Cortex of kidney (tissue), 1 donor: ENCODE results near the gene CELA3A.
"Not testable (repeated sequence)": the region's sequence is repeated elsewhere in the genome, so short reads cannot be mapped to it uniquely, and the experiment has no call there.

Experiments
- DNase-seq: peaks from one replicate; lab custom pipeline; 2025; lab: John Stamatoyannopoulos, UW

CELA3A gene

DNA sequence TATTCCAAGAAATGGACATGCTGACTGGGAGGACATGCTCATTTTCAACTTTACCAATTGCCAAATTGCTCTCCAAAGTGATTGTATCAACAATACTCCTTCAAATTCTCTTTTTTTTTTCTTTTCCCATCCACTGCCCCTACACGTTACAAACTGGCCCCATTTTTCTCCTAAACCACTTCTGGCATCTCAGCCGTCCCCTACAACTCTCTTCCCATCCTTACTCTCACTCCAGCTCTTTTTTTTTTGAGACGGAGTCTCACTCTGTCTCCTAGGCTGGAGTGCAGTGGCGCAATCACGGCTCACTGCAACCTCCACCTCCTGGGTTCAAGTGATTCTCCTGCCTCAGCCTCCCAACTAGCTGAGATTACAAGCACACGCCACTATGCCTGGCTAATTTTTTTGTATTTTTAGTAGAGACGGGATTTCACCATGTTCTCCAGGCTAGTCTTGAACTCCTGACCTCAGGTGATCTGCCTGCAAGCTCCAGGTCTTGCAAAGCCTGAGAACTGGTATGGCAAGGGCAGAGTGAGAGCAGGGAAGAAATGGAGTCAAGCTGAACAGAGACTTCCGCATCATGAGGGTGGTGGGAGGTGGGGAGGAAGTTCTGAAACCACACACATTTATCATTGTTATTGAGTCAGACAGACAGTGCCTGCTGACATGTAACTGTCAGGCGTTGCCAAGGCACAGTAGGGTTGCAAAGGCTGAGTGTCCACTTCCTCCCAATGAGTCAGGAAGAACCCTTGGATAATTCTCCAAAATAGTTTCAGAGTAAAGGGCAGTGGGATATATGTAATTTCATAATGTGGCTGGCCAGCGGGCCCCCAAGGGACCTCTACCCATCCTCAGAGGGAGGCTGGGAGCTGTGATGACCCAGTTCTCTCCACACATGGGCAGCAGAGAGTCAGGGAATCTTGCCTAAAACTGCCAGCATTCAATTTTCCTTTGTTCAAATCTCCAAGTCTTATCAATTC, 17.4 kb downstream of the CELA3A start:
- DNase-seq: no peak

DNA sequence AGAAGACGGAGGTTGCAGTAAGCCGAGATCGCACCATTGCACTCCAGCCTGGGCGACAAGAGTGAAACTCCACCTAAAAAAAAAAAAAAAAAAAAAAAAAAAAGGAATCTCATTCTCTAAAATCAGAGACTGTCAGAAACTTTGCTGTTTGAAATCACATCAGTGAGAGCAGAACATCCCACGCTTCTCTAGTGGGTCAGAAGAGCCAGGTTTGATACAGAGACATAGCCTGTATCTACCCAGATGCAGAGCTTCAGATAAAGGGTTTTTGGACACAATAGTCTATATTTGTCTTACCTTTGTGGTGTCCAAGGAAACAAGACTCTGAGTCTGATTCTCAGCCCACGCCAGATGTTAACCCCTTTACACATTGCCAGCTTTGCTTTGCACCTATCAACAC, 19.6 kb downstream of the CELA3A start:
- DNase-seq: no peak

DNA sequence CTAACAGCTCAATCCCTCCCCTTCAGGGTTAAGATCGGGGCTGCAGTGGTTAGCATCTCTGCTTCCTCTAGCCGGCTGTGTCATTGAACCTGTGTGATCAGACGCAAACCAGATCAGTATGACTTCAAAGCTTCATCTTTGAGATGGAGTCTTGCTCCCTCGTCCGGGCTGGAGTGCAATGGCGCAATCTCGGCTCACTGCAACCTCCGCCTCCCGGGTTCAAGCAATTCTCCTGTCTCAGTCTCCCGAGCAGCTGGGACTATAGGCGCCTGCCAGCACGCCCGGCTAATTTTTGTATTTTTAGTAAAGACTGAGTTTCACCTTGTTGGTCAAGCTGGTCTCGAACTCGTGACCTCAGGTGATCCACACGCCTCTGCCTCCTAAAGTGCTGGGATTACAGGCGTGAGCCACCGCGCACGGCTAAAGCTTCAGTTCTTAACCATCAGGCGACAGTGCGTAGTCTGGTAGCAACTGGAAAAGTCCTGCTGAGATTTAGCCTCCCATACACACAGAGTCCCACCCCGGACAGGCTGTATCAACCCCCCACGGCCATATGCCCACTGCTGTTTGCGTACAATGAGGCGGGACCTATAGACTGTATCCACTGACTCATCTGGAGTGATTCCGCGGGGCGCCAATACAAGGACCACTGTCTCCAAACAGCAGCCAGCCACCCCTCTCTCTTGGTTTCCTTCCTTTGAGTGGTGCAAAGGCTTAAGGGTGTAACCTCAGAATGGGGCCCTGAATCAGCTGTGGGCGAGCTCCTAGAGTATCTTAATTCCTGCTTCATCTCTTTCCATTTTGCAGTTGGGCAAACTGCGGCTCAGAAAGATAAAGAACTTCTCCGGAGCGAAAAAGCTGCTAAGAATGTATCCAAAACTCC, 23.3 kb downstream of the CELA3A start:
- no peak for DNase-seq

DNA sequence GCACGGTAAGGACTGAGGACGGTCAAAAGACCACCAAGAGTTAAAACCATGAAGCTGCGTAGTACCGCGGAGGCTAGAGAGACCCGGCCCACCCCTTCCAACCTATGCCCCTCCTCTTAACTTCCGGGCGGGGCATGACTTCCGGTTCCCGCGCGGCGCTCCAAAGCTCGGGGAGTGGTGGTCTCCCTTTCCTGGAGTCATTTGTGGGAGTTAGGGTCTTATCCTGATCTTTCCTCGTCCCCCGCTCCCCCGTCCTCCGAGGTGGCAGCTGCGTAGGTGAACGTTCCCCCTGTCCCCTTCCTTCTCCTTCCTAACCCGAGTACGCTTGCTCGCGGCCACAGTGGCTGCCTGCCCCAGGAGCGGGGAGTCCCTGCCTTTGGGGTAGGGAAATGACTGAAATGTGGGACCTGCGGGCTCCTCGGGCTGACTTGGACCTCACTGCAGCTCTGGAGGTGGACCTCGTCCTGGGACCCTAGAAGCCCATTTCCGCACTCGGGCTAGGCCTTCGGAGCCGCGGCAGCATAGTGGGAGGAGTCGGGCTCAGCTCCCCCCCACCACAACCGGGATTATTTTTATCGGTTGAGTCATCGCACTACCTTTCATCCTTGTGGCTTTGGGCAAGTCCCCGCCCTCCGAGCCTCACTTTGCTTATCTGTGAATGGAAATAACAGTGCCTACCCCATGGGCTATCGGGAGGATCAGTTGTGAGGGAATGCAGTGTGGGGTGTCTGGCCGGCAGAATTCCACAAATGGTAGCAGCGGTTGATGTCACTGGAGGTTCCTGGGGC, 24.1 kb downstream of the CELA3A start:
- DNase-seq: no peak

DNA sequence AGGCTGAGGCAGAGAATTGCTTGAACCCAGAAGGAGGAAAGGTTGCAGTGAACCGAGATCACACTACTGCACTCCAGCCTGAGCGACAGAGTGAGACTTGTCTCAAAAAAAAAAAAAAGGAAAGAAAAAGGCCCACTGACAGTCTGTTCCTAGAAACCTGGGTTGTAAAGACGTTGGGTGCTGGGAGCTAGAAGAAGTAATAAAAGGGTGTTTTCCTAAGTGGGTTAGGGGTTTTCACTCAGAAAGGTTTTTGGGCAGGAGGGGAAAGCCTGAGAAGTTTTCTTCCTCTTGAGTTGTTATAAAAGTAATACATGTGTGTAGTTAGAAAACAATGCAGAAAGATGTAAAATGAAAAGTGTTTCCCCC, 25.4 kb downstream of the CELA3A start:
- DNase-seq: no peak

DNA sequence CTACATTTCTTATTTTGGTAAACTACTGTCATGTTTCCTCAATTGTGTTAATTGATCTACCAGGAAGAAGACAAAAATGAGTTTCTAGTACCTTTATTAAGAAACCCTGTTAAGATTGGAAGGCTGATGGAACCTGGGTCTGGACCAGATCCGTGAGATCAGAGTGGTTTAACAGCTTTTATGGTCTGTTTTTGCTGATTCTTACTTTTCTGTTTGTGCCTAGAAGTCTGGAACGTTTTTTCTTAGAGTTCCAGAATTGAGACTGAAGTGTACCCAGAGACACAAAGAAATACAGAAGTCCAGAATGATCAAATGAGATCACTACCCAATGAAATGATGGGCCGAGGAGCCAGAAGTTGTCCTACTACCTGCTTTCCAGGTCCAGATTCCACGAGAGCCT, 28.6 kb downstream of the CELA3A start:
- DNase-seq: no peak

DNA sequence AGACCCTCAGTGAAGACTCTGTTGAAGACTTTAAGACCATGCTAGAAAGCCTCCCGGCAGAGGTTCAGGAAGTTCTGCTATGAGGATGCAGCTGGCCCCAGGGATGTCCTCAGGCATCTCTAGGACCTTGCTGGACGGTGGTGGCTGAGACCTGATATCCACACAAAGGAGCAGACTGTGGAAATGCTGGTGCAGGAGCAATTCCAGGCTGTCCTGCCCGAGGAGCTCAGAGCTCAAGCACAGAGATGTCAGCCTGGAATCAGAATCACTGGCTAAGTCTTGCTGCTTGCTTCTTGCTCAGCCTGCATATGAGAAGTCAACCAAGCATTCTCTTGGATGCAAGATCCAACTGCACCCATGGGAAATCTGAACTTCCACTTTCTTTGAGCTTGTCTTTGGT, 29.0 kb downstream of the CELA3A start:
- no peak for DNase-seq

DNA sequence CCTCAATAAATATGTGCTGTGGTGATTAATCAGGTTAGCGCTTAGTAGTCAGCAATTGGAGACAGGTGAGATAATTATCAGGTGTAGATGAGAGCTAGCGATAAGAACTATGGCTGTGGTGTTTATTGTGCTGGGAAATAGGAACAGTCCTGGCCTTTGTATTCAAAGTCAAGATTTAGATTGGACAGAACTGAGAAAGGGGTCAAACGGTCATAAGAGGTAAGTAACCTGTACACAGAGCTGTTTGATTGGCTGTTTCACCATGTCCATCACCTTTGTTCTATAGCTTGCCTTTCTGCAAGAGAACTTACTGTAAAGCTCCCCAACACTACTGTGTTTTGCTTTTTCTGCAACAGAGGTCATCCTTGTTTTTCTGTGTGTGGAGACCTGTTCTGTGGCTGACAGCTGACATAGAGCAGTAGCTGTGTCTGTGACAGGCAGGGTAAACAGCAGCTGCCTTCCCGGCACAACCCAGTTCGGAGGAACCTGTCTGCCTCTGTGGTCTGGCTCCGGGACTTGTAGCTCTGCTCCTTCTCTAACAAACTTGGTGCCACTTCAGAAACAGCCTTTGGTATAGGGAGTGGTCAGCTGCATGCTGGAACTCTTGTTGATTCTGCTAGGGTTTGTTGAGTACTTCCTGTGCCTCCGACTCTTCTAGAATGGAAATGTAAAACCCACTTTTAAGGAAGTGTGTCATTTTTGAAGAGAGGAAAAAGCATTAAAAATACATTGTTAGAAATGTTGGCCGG, 29.9 kb downstream of the CELA3A start:
- no peak for DNase-seq

DNA sequence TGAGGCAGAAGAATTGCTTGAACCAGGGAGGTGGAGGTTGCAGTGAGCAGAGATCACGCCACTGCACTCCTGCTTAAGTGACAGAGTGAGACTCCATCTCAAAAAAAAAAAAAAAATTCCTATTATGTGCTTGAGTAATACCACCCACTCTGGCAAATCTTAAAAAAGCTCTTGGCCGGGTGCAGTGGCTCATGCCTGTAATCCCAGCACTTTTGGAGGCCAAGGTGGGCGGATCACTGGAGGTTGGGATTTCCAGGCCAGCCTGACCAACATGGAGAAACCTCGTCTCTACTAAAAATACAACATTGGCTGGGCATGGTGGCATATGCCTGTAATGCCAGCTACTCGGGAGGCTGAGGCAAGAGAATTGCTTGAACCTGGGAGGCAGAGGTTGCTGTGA, 33.4 kb downstream of the CELA3A start:
- not testable (repeated sequence) for DNase-seq

DNA sequence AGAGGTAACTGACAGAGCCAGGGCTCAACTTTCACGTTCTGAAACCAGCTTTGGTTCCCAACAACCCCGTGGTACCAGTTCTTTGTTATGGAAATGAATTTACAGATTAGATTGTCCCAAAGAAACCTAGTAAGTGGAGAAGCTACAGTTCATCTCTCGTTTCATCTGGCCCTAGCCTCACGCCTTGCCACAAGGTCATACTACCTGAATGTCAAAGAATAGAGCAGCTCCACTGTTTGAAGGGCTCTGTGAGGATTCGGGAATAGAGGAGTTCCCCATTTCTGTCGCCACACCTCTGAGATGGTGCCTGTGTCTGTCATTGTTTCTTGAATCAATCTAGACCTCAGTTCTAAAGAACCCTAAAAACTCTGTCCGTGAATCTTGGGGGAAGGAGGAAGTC, 36.1 kb downstream of the CELA3A start:
- no peak for DNase-seq

DNA sequence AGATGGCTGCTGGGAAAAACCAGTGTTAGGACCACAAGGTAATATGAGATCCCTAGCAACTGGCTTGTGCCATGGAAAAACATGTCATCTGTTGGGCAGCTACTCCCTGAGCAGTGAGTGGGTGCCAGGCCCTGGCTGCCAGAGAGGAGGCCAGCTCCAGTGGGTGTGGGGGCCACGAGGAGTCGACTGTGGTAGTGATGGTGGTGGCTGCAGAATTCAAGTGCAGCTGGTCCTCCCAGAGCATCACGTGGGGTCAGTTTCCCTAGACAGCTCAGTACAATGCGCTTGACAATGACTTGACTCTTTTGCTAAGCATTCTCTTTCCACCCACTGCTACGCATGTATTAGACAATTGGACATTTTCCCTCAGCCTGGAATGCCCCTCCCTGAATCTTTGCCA, 36.6 kb downstream of the CELA3A start:
- no peak for DNase-seq

DNA sequence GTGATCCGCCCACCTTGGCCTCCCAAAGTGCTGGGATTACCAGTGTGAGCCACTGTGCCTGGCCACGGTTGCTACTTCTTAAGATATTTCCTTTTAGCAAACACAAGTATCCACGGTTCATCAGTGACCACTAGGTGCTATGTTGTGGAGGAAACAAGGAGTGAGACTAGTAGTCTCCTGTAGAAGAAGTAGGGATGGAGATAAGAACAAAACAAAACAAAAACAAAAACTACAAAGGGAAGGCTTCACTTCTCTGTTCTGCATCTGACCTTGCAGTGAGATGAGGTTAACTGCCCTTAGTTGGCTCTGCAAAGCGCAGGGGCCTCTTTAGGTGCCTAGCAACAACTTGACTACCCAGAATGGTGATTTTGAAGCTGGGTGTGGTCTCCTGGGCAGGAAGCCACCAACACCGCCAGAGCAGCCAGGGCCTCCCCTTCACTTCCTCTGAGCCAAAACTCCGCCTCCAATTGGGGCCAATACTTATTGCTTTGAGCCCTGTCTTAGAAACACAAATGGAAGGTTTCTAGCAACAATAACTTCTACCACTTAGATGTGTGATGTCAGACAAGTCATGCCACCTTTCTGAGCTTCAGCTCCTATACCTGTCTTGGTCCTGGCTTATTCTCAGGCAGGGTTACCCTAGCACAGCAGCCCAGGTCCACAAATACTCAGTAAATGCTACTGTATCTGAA, 38.3 kb downstream of the CELA3A start:
- no peak for DNase-seq

DNA sequence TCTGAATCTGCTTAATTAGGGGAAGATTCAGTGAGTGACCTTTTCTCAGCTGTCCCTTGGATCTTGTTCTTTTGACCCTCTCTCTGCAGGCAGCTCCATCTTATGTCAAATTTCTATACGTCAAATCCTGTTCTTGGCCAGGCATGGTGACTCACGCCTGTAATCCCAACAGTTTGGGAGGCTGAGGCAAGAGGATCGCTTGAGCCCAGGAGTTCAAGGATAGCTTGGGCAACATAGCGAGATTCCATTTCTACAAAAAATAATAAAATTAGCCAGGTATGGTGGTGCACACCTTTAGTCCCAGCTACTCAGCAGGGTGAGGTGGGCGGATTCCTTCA, 38.8 kb downstream of the CELA3A start:
- DNase-seq: no peak

DNA sequence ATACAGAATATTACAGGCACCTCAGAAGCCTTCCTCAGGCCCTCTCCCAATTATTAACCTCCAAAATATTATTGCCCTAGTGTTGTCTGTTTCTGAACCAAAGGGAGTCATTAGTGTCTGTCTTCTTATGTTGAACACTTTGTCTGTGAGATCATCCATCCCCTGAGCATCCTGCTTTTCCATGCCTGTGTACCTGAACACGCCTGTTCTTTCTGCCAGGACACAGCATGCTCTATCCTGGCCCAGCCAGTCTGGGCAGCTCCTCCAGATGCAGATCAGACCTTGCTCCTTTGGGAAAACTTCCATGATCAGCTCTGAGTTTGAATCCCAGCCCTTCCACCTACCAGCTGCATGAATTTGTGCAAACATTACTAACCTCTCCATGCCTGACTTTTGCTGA, 40.0 kb downstream of the CELA3A start:
- no peak for DNase-seq

DNA sequence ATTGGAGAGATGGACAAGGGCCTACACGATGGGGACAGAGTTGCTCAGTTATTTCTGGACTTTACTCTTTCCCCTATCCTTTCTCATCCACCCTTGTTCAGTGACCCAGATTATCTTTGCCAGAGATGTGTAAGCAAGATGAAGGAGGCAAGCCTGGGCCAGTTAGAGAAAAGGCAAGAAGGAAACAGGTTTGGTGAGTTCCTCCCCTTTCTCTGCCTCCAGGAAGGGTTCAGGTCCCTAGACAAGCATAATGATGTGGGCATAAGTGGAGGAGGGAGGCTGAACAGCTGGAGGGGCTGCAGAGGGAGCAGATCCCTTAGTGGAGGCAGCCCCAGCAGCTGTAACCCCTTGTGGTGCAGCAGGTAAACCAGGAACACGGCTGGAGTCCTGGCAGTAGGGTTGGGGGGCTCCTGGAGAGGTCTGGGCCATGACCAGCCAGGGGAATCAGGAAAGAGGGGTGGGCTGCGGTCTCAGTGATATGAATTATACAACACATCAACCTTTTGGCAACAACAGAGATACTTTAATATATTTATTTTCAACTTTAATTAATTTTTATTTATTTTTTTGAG, 41.8 kb downstream of the CELA3A start:
- no peak for DNase-seq

DNA sequence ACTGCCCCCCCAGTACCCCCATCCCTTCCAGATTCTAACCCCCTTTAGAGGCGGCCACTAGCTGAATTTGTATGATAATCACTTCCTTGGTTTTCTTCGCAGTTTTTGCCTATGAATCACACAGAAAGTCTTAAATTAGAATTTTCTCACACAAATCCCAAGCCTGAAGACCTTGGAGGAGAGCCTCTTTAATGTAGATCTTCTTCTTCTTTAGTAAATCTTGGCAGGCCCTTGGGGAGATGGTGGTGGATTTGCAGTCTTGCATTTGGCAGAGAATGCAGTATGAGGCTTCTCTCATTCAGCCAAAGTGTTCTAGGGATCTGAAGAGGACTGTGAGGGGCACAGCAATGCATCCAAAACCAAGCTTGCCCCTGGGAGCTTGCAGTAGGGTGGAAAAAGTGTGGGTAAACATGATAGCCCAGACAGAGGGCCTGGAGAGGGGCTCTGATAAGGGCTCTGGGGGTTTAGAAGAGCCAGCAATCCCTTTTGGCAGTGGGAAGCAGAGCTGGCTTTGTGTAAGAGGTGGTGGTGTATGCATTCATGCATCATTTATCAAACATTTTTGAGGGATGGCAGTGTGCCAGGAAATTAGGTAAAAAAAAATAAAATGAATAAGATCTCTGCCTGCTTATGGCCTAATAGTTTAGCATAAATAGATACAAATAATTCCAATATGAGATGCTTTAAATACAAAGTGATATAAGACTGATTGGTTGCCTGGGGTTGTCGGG, 43.4 kb downstream of the CELA3A start:
- no peak for DNase-seq

DNA sequence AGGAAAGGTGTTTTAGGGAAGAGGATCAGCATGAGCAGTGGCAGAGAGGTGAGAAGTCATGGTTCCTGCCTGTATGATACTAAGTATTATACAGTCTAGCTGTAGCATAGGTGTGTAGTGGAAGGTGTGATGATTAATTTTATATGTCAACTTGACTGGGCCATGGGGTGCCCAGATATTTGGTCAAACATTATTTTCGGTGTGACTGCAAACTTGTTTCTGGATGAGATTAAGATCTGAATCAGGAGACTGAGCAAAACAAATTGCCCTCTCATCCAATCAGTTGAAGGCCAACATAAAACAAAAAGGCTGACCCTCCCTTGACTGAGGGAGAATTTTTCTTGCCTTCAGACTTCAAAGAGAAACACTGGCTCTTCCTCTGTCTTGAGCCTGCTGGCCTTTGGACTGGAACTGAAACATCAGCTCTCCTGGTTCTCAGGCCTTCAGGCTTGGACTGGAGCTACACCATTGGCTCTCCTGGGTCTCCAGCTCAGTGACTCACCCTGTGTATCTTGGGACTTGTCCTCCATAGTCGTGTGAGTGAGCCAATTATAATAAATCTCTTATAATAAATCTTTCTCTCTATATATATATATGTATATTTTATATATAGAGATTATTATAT, 44.3 kb downstream of the CELA3A start:
- DNase-seq: no peak

DNA sequence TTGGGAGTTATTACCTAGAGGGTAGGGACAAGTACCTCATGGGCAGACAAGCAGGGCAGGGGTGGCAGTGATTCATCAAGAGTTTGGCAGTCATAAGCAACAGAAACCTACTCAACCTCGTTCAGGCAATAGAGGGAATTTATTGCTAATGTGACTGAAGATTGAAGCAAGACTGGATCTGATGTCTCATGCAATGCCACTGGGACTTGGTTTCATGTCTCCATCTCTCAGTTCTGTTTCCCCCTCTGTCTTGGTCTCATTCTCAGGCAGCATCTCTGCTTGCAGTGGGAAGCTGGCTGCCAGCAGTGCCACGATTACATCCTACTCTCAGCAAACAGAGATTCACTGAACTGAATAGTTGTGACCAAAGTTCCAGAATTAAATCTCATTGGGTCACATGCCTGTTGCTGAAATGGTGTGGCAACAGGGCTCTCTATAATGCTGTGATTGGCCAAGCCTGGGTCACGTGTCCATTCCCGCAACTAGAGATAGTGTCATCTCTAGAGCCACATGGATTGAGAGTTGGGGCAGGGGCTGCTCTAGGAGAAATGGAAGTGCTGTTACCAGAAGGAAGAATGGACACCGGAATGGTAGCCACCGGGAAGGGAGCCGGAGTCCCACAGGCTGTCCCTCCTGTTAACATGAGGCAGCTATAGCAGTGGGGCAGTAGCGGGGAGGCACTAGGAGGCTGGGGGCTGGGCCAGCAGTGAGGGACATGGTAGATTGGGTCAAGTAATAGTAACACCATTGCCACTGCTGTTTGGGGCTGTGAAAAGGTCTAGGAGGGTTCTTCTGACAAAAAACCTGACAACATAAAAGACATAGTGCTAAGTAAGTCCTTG, 47.1 kb downstream of the CELA3A start:
- DNase-seq: no peak

DNA sequence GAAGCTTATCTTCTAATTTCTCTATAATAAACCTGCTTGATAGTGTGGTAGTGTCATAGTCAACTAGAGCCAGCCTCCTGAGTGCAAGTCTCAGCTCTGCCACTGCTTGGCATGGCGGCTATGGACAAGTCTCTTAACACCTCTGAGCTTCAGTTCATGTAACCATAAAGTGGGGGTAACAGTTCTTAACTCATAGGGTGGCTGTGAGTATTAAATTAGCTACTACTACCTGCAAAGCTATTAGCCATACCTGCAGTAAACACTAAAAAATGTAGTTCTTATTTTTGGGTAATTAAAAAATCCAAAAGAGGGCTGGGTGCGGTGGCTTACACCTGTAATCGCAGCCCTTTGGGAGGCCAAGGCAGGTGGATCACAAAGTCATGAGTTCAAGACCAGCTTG, 48.9 kb downstream of the CELA3A start:
- no peak for DNase-seq
